Brain microvascular endothelial cell (primary cell): ENCODE results near the gene CACNA1E.

ENCODE experiments used
- DNase-seq: peaks from one replicate; pipeline ENCODE4 v3.0.0-alpha.2; 2020
- H3K27ac ChIP-seq: fragments of 250-450 bp; sonication (Bioruptor Pico); 2 replicates; pipeline ENCODE4 v1.5.1; 2020; ENCODE audit warnings: mild to moderate bottlenecking, moderate library complexity
- H3K27me3 ChIP-seq: fragments of 250-450 bp; sonication (Bioruptor Pico); replicated peaks from 2 replicates; pipeline ENCODE4 v1.5.1; 2020; ENCODE audit warnings: mild to moderate bottlenecking
- H3K36me3 ChIP-seq: fragments of 250-450 bp; sonication (Bioruptor Pico); replicated peaks from 2 replicates; pipeline ENCODE4 v1.5.1; 2020; ENCODE audit warnings: mild to moderate bottlenecking
- H3K4me3 ChIP-seq: 2 replicates; pipeline ENCODE4 v1.5.1; 2011; ENCODE audit warnings: low read depth, mild to moderate bottlenecking, control low read depth, low read length, moderate library complexity
- in situ Hi-C: cut with HindIII; loops from 2 replicates; pipeline ENCODE4 v1.10.0; 2017; ENCODE audit warnings: low sequenced_read_pairs, low pct_ligation_motif_present
- TF ChIP-seq, protein P1 (sequence below): IDR thresholded peaks from 2 replicates; pipeline ENCODE4 v1.5.1; 2011; ENCODE audit warnings: low read depth, mild to moderate bottlenecking, moderate library complexity, low read length, control low read depth, inconsistent platforms; ENCODE audit errors: missing control alignments

The CACNA1E gene

DNA sequence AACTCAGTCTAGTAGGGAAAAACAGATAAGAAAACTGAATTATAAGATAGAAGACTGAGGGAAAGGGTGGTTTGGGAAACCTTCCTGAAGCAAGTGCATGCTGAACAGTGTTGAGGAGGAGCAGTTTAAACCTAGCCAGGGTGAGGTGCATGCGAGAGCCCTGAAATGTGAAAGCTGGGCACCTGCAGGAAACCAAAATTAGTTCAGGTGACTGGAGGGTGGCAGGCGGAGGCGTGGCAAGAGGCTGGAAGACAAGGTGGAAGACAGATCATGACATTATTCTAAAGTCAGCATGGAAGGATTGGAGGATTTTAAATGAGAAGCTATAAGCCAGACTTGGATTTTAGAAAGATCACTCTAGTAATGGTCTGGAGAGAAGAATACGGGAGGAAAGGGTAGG, 75.1 kb downstream of the CACNA1E start:
- Histone ChIP-seq H3K27me3 (no peaks in the 10 kb centered on the region), H3K4me3 (no peak overlapping the region), H3K27ac (no peak overlapping the region), H3K36me3 (no peaks in the 10 kb centered on the region)
- no peak for DNase-seq
- in situ Hi-C loops: no loop called here
- TF ChIP-seq, protein P1, sequence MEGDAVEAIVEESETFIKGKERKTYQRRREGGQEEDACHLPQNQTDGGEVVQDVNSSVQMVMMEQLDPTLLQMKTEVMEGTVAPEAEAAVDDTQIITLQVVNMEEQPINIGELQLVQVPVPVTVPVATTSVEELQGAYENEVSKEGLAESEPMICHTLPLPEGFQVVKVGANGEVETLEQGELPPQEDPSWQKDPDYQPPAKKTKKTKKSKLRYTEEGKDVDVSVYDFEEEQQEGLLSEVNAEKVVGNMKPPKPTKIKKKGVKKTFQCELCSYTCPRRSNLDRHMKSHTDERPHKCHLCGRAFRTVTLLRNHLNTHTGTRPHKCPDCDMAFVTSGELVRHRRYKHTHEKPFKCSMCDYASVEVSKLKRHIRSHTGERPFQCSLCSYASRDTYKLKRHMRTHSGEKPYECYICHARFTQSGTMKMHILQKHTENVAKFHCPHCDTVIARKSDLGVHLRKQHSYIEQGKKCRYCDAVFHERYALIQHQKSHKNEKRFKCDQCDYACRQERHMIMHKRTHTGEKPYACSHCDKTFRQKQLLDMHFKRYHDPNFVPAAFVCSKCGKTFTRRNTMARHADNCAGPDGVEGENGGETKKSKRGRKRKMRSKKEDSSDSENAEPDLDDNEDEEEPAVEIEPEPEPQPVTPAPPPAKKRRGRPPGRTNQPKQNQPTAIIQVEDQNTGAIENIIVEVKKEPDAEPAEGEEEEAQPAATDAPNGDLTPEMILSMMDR: no peak

DNA sequence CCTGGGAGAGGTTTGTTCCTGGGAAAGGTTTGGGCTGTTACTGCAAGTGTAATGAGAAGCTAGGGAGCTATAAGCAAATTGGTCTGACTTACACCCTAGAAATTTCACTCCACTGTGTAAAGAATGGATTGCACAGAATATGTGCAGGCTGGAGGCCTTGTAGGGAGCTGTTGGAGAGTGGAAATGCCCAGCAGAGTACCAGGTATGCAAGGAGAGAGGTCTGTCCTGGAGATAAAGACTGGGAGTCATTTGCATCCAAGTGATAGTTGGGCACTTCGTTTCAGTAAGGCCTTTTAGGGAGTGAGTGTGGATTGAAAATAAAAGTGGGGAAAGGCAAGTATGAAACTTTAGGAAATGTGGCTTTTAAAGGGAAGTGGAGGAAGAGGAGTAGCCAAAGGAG, 75.8 kb downstream of the CACNA1E start:
- Histone ChIP-seq H3K27me3 (no peaks in the 10 kb centered on the region), H3K4me3 (no peak overlapping the region), H3K27ac (no peak overlapping the region), H3K36me3 (no peaks in the 10 kb centered on the region)
- in situ Hi-C loops: no loop called here
- TF ChIP-seq, protein P1: no peak
- no peak for DNase-seq

- in situ Hi-C loops: no loop called here
- TF ChIP-seq, protein P1: no peak
- Histone ChIP-seq H3K27me3 (no peaks in the 10 kb centered on the region), H3K4me3 (no peak overlapping the region), H3K36me3 (no peaks in the 10 kb centered on the region), H3K27ac (no peak overlapping the region)
- no peak for DNase-seq
Measured at GRCh38 chr1:181562395-181562794, 79.1 kb downstream of the CACNA1E start.

DNA sequence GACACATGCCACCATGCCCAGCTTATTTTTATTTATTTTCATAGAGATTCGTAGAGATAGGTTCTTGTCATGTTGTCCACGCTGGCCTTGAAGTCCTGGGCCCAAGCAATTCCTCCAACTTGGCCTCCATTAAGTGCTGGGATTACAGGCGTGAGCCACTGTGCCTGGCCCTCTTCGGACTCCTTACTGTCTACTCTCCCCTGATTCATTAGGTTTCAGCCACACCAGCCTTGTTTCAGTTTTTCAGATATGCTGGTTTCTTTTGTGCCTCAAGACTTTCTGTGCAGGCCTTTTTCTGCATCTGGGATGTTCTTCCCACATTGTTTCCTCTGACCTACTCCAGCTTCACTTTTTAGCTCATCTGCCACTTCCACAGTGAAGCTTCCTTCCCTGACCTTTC, 85.4 kb downstream of the CACNA1E start:
- no peaks in the 10 kb centered on the region for H3K27me3 ChIP-seq
- H3K4me3 ChIP-seq: no peak overlapping the region
- in situ Hi-C loops: no loop called here

GRCh38 chr1:181577475-181577874, 94.2 kb downstream of the CACNA1E start:
- Histone ChIP-seq H3K36me3 (no peaks in the 10 kb centered on the region), H3K4me3 (no peak overlapping the region), H3K27me3 (no peaks in the 10 kb centered on the region), H3K27ac (no peak overlapping the region)
- TF ChIP-seq, protein P1: no peak
- in situ Hi-C loops: no loop called here
- no peak for DNase-seq

More for the DNA sequence above, 85.4 kb downstream of the CACNA1E start:
- TF ChIP-seq, protein P1: no peak
- no peak for DNase-seq
- no peaks in the 10 kb centered on the region for H3K36me3 ChIP-seq
- no peak overlapping the region for H3K27ac ChIP-seq

- Histone ChIP-seq H3K4me3 (no peak overlapping the region), H3K36me3 (no peaks in the 10 kb centered on the region), H3K27me3 (no peaks in the 10 kb centered on the region), H3K27ac (no peak overlapping the region)
- no peak for DNase-seq
- TF ChIP-seq, protein P1: no peak
- in situ Hi-C loops: no loop called here
Measured at GRCh38 chr1:181583598-181583997, 100.3 kb downstream of the CACNA1E start.
